Activated T-cell treated with anti-CD3 and anti-CD28 coated beads, Interleukin-2, amount 50 U/mL, for 24 hours (primary cell): ENCODE results near the gene TXNIP.
A peak's percentile ranks its signal among the peaks of the same experiment; 100 is the strongest.

Experiments used
- DNase-seq: peaks from one replicate; pipeline ENCODE4 v3.0.0-alpha.2; 2020
- H3K27ac Mint-ChIP-seq: 2 replicates; pipeline ENCODE4 v1.8.0; 2020; ENCODE audit warnings: mild to moderate bottlenecking, mixed read lengths
- H3K27me3 Mint-ChIP-seq: 2 replicates; pipeline ENCODE4 v1.8.0; 2020; ENCODE audit warnings: mixed read lengths
- H3K36me3 Mint-ChIP-seq: 2 replicates; pipeline ENCODE4 v1.8.0; 2020; ENCODE audit warnings: low read depth, mixed read lengths
- H3K4me1 Mint-ChIP-seq: 2 replicates; pipeline ENCODE4 v1.8.0; 2020; ENCODE audit warnings: low read depth, mixed read lengths
- H3K4me3 Mint-ChIP-seq: 2 replicates; pipeline ENCODE4 v1.8.0; 2020; ENCODE audit warnings: mild to moderate bottlenecking, moderate library complexity, mixed read lengths
- H3K9me3 Mint-ChIP-seq: 2 replicates; pipeline ENCODE4 v1.8.0; 2020; ENCODE audit warnings: mixed read lengths

TXNIP gene

GRCh38 chr1:145985129-145985501 is 11.3 kb downstream of the TXNIP start:
- H3K9me3 Mint-ChIP-seq: no peaks in the 10 kb centered on the region
- DNase-seq: no peak
- H3K36me3 Mint-ChIP-seq: no peaks in the 10 kb centered on the region
- no peaks in the 10 kb centered on the region for H3K27me3 Mint-ChIP-seq
- peaks cover 64% of the 10 kb centered on the region for H3K4me1 Mint-ChIP-seq
- H3K27ac Mint-ChIP-seq: peak overlapping the region; percentile 69
- H3K4me3 Mint-ChIP-seq: peak overlapping the region; percentile 49

- peaks cover 64% of the 10 kb centered on the region for H3K4me1 Mint-ChIP-seq
- H3K27ac Mint-ChIP-seq: peak overlapping the region; percentile 69
- H3K36me3 Mint-ChIP-seq: no peaks in the 10 kb centered on the region
- H3K9me3 Mint-ChIP-seq: no peaks in the 10 kb centered on the region
- no peak overlapping the region for H3K4me3 Mint-ChIP-seq
- no peaks in the 10 kb centered on the region for H3K27me3 Mint-ChIP-seq
- no peak for DNase-seq
These were observed 12.2 kb downstream of the TXNIP start for GRCh38 chr1:145983960-145984830.

- H3K4me1 Mint-ChIP-seq: peaks cover 57% of the 10 kb centered on the region
- peak overlapping the region; percentile 78 for H3K27ac Mint-ChIP-seq
- H3K4me3 Mint-ChIP-seq: no peak overlapping the region
- peak; percentile 32 for DNase-seq
- H3K36me3 Mint-ChIP-seq: no peaks in the 10 kb centered on the region
- H3K9me3 Mint-ChIP-seq: no peaks in the 10 kb centered on the region
- no peaks in the 10 kb centered on the region for H3K27me3 Mint-ChIP-seq
These were observed 13.1 kb downstream of the TXNIP start for GRCh38 chr1:145983206-145983675.

- DNase-seq: peak; percentile 20
- Mint-ChIP-seq H3K4me3 (no peak overlapping the region), H3K27ac (no peak overlapping the region), H3K4me1 (peaks cover 50% of the 10 kb centered on the region), H3K9me3 (no peaks in the 10 kb centered on the region), H3K36me3 (peaks cover 3% of the 10 kb centered on the region), H3K27me3 (no peaks in the 10 kb centered on the region)
These were observed 14.2 kb downstream of the TXNIP start for GRCh38 chr1:145982010-145982723.

GRCh38 chr1:145980457-145980994 is 15.9 kb downstream of the TXNIP start:
- Mint-ChIP-seq H3K27ac (no peak overlapping the region), H3K9me3 (no peaks in the 10 kb centered on the region), H3K4me1 (peaks cover 43% of the 10 kb centered on the region), H3K36me3 (peaks cover 3% of the 10 kb centered on the region), H3K4me3 (no peak overlapping the region), H3K27me3 (no peaks in the 10 kb centered on the region)
- no peak for DNase-seq

- H3K36me3 Mint-ChIP-seq: peaks cover 3% of the 10 kb centered on the region
- H3K4me3 Mint-ChIP-seq: no peak overlapping the region
- DNase-seq: peak; percentile 50
These were observed 16.5 kb downstream of the TXNIP start for GRCh38 chr1:145979746-145980456.

GRCh38 chr1:145978854-145979745 is 17.3 kb downstream of the TXNIP start:
- H3K9me3 Mint-ChIP-seq: no peaks in the 10 kb centered on the region
- no peak overlapping the region for H3K27ac Mint-ChIP-seq
- H3K36me3 Mint-ChIP-seq: peaks cover 3% of the 10 kb centered on the region
- peaks cover 35% of the 10 kb centered on the region for H3K4me1 Mint-ChIP-seq
- no peak overlapping the region for H3K4me3 Mint-ChIP-seq
- H3K27me3 Mint-ChIP-seq: no peaks in the 10 kb centered on the region
- peak; percentile 75 for DNase-seq

More at GRCh38 chr1:145979746-145980456, 16.5 kb downstream of the TXNIP start:
- no peaks in the 10 kb centered on the region for H3K27me3 Mint-ChIP-seq
- no peak overlapping the region for H3K27ac Mint-ChIP-seq
- H3K4me1 Mint-ChIP-seq: peaks cover 36% of the 10 kb centered on the region
- H3K9me3 Mint-ChIP-seq: no peaks in the 10 kb centered on the region

- Mint-ChIP-seq H3K9me3 (no peaks in the 10 kb centered on the region), H3K4me1 (peaks cover 31% of the 10 kb centered on the region), H3K36me3 (peaks cover 3% of the 10 kb centered on the region), H3K27me3 (no peaks in the 10 kb centered on the region), H3K4me3 (peak overlapping the region; percentile 47), H3K27ac (no peak overlapping the region)
- no peak for DNase-seq
These were observed 17.9 kb downstream of the TXNIP start for GRCh38 chr1:145978471-145978853.

- Mint-ChIP-seq H3K9me3 (no peaks in the 10 kb centered on the region), H3K4me3 (peak overlapping the region; percentile 47)
- peak; percentile 69 for DNase-seq
These were observed 18.6 kb downstream of the TXNIP start for GRCh38 chr1:145977486-145978470.

GRCh38 chr1:145977016-145977415 is 19.4 kb downstream of the TXNIP start:
- no peak overlapping the region for H3K4me3 Mint-ChIP-seq
- H3K4me1 Mint-ChIP-seq: peaks cover 26% of the 10 kb centered on the region
- no peaks in the 10 kb centered on the region for H3K9me3 Mint-ChIP-seq
- no peaks in the 10 kb centered on the region for H3K27me3 Mint-ChIP-seq
- DNase-seq: no peak
- H3K36me3 Mint-ChIP-seq: peaks cover 3% of the 10 kb centered on the region
- no peak overlapping the region for H3K27ac Mint-ChIP-seq

More at GRCh38 chr1:145977486-145978470, 18.6 kb downstream of the TXNIP start:
- H3K27me3 Mint-ChIP-seq: no peaks in the 10 kb centered on the region
- H3K27ac Mint-ChIP-seq: no peak overlapping the region
- peaks cover 30% of the 10 kb centered on the region for H3K4me1 Mint-ChIP-seq
- H3K36me3 Mint-ChIP-seq: peaks cover 3% of the 10 kb centered on the region

GRCh38 chr1:145975216-145975615 is 21.2 kb downstream of the TXNIP start:
- peaks cover 20% of the 10 kb centered on the region for H3K4me1 Mint-ChIP-seq
- no peak overlapping the region for H3K4me3 Mint-ChIP-seq
- peaks cover 5% of the 10 kb centered on the region for H3K36me3 Mint-ChIP-seq
- no peaks in the 10 kb centered on the region for H3K9me3 Mint-ChIP-seq
- H3K27ac Mint-ChIP-seq: no peak overlapping the region
- no peaks in the 10 kb centered on the region for H3K27me3 Mint-ChIP-seq
- DNase-seq: no peak

- Mint-ChIP-seq H3K27ac (no peak overlapping the region), H3K4me3 (no peak overlapping the region), H3K9me3 (no peaks in the 10 kb centered on the region), H3K36me3 (peaks cover 5% of the 10 kb centered on the region), H3K4me1 (peaks cover 20% of the 10 kb centered on the region), H3K27me3 (no peaks in the 10 kb centered on the region)
- no peak for DNase-seq
These were observed 21.7 kb downstream of the TXNIP start for GRCh38 chr1:145974721-145975120.

GRCh38 chr1:145972580-145972979 is 23.8 kb downstream of the TXNIP start:
- no peak overlapping the region for H3K4me3 Mint-ChIP-seq
- H3K4me1 Mint-ChIP-seq: peaks cover 24% of the 10 kb centered on the region
- peaks cover under 1% of the 10 kb centered on the region for H3K9me3 Mint-ChIP-seq
- H3K27me3 Mint-ChIP-seq: no peaks in the 10 kb centered on the region
- DNase-seq: no peak
- peaks cover 8% of the 10 kb centered on the region for H3K36me3 Mint-ChIP-seq
- H3K27ac Mint-ChIP-seq: no peak overlapping the region
